LNCaP clone FGC (cell line): ENCODE results near the gene POLE.

Source experiments
- DNase-seq: peaks from one replicate; pipeline ENCODE4 v3.0.0-alpha.2; 2011; ENCODE audit warnings: low read depth
- H3K4me3 ChIP-seq: 2 replicates; pipeline ENCODE4 v1.5.1; 2011; ENCODE audit warnings: mild to moderate bottlenecking, low read depth, low read length, control low read depth
- TF ChIP-seq, protein P1 (sequence below): IDR thresholded peaks from 2 replicates; pipeline ENCODE4 v1.5.1; 2012; ENCODE audit warnings: mild to moderate bottlenecking; ENCODE audit not compliant: control insufficient read depth, insufficient read depth; ENCODE audit errors: extremely low read depth

Gene POLE

DNA sequence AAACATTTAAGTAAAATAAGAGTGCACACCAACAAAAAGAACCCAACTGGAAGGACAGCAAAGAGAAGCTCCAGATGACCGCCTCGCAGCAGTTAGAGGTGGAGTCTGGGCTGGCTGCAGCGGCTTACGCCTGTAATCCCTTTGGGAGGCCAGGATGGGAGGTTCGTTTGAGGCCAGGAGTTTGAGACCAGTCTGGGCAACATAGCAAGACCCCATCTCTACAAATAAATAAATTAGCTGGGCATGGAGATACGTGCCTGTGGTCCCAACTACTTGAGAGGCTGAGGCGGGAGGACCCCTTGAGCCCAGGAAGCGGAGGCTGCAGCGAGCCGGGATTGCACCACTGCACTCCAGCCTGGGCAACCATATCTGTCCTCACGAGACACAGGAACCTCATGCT lies 92.0 kb downstream of the POLE start:
- H3K4me3 ChIP-seq: no peak overlapping the region
- TF ChIP-seq, protein P1, sequence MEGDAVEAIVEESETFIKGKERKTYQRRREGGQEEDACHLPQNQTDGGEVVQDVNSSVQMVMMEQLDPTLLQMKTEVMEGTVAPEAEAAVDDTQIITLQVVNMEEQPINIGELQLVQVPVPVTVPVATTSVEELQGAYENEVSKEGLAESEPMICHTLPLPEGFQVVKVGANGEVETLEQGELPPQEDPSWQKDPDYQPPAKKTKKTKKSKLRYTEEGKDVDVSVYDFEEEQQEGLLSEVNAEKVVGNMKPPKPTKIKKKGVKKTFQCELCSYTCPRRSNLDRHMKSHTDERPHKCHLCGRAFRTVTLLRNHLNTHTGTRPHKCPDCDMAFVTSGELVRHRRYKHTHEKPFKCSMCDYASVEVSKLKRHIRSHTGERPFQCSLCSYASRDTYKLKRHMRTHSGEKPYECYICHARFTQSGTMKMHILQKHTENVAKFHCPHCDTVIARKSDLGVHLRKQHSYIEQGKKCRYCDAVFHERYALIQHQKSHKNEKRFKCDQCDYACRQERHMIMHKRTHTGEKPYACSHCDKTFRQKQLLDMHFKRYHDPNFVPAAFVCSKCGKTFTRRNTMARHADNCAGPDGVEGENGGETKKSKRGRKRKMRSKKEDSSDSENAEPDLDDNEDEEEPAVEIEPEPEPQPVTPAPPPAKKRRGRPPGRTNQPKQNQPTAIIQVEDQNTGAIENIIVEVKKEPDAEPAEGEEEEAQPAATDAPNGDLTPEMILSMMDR: no peak
- DNase-seq: no peak

DNA sequence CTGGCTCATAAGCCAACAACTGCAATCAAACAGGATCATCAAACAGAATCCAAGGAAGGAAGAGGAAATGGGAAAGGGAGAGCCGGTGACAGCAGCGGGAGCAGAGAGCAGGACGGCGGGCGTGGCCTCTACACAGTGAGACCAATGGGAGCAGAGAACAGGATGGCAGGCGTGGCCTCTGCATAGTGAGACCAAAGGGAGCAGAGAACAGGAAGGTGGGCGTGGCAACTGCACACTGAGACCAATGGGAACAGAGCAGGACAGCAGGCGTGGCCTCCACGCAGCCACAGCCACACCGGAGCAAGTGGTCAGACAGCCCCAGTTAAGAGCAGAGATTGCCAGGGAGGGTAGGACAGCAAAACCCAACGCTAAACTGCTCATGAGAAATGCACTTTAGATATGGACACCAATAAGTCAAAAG lies 93.2 kb downstream of the POLE start:
- TF ChIP-seq, protein P1: no peak
- DNase-seq: peak; percentile 98
- H3K4me3 ChIP-seq: peak overlapping the region; percentile 49

DNA sequence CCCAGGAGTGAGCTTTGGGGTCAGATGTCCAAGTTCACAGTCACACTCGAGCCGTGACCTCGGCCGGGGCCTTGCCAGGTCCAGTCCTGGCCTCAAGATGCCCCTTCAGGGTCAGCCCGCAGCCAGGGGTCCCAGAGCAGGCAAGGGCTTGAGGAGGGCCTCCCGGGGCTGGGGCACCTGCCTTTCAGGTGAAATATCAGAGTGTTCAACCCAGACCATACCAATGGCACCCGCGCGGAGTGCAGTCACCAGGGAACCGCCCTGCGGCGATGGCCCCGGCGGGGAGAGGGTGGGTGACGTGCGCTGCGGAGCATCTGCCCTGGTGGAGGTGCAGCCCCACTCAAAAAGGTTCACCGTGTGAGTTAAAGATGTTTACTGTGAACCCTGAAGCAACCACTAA lies 93.6 kb downstream of the POLE start:
- peak overlapping the region; percentile 49 for H3K4me3 ChIP-seq
- TF ChIP-seq, protein P1: no peak
- no peak for DNase-seq

DNA sequence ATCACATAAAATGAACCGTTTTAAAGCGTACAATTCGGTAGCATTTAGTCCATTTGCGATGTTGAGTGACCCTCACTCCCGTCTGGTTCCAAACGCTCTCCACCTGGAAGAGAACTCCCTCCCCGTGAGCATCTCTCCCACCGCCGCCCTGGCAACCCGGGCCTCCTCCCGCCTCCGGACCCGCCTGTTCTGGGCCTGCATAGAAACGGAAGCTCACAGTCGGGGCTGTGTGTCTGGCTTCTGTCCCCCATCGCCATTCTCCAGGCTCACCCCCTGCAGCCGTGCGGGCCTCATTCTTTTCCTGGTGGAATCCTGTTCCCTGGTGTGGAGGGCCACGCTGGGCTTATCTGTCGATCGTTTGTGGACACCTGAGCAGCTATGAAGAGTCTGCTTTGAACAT lies 94.1 kb downstream of the POLE start:
- TF ChIP-seq, protein P1: no peak
- peak overlapping the region; percentile 49 for H3K4me3 ChIP-seq
- no peak for DNase-seq

DNA sequence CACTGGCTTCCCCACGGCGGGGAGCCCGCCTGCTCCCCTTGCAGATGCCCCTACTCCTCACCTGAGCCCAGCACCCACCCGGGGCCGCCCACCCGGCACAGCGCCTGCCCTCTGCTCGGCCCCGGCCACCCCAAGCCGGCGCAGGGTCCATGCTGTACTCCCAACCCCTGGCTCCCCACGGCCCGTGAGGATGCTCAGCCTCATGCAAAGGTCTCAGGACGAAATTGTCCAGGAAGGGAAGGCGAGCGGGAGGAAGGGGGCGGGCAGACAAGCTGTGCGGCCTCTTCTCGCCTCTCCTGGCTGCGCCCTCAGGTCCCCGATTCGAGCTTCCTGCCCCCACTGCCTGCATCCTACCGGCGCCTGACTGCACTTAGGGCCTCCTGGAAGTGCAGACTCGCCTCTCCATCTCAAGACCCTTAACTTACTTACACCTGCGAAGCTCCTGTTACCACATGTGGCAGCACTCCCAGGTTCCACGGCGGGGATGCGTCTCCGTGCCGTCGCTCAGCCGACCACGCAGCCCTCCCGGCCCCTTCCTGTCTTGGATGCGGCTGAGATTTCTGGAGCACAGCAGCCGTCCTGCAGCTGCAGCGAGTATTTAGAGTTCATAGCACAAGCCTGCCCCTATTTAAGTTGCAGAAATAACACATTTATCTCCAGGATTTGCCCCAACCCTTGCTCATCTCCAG lies 94.7 kb downstream of the POLE start:
- TF ChIP-seq, protein P1: no peak
- no peak overlapping the region for H3K4me3 ChIP-seq
- no peak for DNase-seq

DNA sequence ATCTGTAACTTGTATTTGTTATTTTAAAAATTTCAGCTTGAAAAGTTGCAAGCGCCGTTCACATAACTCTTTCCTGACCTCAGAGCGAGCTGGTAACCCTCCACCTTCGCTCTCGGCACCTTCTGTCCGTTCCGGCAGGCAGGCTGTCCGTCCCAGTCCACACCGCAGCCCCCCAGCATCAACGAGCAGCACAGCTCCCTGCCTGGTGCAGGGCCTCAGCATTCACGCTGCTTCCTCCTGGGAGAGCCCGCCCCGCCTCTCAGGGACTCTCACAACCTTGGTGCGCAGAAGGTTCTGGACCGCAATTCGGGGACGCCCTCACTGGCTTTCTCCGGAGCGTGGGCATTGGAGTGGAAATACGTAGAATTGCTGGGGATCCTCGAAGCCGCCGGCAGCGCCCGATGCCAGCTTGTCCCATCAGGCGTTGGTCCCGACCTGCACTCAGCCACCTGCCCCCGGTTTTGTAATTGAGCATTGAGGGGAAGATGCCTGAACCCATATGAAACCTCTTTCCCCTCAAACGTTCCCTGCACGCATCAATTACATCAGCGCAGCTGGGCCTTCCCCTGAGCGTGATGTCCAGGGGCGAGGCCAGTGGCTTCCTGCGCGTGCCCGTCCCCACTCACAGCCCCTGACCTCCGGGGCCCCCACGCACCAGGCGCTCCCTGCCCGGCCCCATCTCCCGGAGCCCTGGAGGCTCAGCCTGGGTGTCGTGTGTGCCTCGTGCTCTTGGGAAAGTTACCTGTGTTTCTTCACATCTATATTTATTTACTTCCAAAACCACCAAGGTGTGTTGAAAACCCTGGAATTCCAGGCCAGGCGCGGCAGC lies 95.8 kb downstream of the POLE start:
- no peak overlapping the region for H3K4me3 ChIP-seq
- DNase-seq: no peak
- TF ChIP-seq, protein P1: no peak
